Osteoblast (primary cell): ENCODE data around the gene POLR2J. TPM values are rescaled to one million over a fixed set of nuclear protein-coding genes. Genes with fewer than 3 reads are reported as not detected.
A peak's percentile ranks its signal among the peaks of the same experiment; 100 is the strongest.

Source experiments
- DNase-seq: peaks from one replicate; pipeline ENCODE4 v3.0.0; 2011; ENCODE audit warnings: low spot score, mixed read lengths; ENCODE audit not compliant: insufficient read length; ENCODE audit errors: missing footprints
- H2AFZ ChIP-seq: 2 replicates; pipeline ENCODE4 v1.6.0; 2011; ENCODE audit warnings: mild to moderate bottlenecking, low read length
- H3K27ac ChIP-seq: 2 replicates; pipeline ENCODE4 v1.5.1; 2011; ENCODE audit warnings: mild to moderate bottlenecking, low read depth, low read length, moderate library complexity
- H3K27me3 ChIP-seq: 2 replicates; pipeline ENCODE4 v1.6.0; 2012; ENCODE audit warnings: mild to moderate bottlenecking, control low read depth, inconsistent platforms, low read length, moderate library complexity; ENCODE audit not compliant: insufficient read depth
- H3K36me3 ChIP-seq: 2 replicates; pipeline ENCODE4 v1.5.1; 2011; ENCODE audit warnings: mild to moderate bottlenecking, low read length, control low read depth, moderate library complexity; ENCODE audit not compliant: insufficient read depth
- H3K4me1 ChIP-seq: 2 replicates; pipeline ENCODE4 v1.5.1; 2011; ENCODE audit warnings: mild to moderate bottlenecking, low read length, control low read depth, moderate library complexity; ENCODE audit not compliant: insufficient read depth
- H3K4me2 ChIP-seq: 2 replicates; pipeline ENCODE4 v1.6.0; 2011; ENCODE audit warnings: mild to moderate bottlenecking, low read length; ENCODE audit not compliant: insufficient read depth
- H3K4me3 ChIP-seq: fragments of 200-600 bp; sonication (generic); 3 replicates; pipeline ENCODE4 v1.5.1; 2012; ENCODE audit warnings: mild to moderate bottlenecking, low read length, inconsistent platforms; ENCODE audit not compliant: insufficient read depth
- H3K79me2 ChIP-seq: 2 replicates; pipeline ENCODE4 v1.6.0; 2012; ENCODE audit warnings: mild to moderate bottlenecking, low read length, control low read depth, inconsistent platforms; ENCODE audit not compliant: insufficient read depth
- H3K9me3 ChIP-seq: 2 replicates; pipeline ENCODE4 v1.5.1; 2011; ENCODE audit warnings: low read depth, low read length, control low read depth
- H4K20me1 ChIP-seq: 2 replicates; pipeline ENCODE4 v1.6.0; 2012; ENCODE audit warnings: mild to moderate bottlenecking, low read length, control low read depth; ENCODE audit not compliant: insufficient read depth
- total RNA-seq: library from RNA; depleted of rRNA; stranded (reverse); fragments of >200 nt; gene quantifications from 2 replicates; pipeline ENCODE4 v1.2.3, GENCODE V29; 2012
- TF ChIP-seq, protein P1 (sequence below): IDR thresholded peaks from 2 replicates; pipeline ENCODE4 v1.5.1; 2011; ENCODE audit warnings: mild to moderate bottlenecking, low read depth, low read length, moderate library complexity; ENCODE audit errors: extremely low read depth

POLR2J gene
- total RNA-seq, 1 donor, result 27.9 TPM

DNA sequence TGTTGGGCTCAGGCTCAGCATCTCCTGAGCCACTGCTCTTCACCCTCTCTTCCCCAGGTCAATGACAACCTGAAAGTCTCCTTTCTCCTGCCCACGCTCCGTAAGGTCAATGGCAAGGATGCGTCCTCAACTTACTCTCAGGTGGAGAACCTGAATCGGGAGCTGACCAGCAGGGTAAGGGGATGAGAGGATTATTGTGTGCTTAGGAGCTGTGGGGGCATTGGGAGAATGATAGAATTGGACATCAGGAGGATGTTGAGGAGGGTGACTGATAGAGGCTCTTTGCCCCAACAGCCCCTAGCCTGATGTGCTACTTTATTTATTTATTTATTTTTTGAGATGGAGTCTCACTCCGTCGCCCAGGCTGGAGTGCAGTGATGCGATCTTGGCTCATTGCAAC lies 12.6 kb downstream of the POLR2J start:
- Histone ChIP-seq H4K20me1 (peaks cover 5% of the 10 kb centered on the region), H3K27me3 (no peaks in the 10 kb centered on the region), H2AFZ (no peak overlapping the region), H3K4me1 (peaks cover 13% of the 10 kb centered on the region), H3K27ac (no peak overlapping the region), H3K9me3 (no peaks in the 10 kb centered on the region), H3K79me2 (peaks cover 36% of the 10 kb centered on the region), H3K36me3 (no peaks in the 10 kb centered on the region), H3K4me3 (peak overlapping the region; percentile 91), H3K4me2 (peak overlapping the region; percentile 86)
- peak; percentile 73 for DNase-seq
- TF ChIP-seq, protein P1, sequence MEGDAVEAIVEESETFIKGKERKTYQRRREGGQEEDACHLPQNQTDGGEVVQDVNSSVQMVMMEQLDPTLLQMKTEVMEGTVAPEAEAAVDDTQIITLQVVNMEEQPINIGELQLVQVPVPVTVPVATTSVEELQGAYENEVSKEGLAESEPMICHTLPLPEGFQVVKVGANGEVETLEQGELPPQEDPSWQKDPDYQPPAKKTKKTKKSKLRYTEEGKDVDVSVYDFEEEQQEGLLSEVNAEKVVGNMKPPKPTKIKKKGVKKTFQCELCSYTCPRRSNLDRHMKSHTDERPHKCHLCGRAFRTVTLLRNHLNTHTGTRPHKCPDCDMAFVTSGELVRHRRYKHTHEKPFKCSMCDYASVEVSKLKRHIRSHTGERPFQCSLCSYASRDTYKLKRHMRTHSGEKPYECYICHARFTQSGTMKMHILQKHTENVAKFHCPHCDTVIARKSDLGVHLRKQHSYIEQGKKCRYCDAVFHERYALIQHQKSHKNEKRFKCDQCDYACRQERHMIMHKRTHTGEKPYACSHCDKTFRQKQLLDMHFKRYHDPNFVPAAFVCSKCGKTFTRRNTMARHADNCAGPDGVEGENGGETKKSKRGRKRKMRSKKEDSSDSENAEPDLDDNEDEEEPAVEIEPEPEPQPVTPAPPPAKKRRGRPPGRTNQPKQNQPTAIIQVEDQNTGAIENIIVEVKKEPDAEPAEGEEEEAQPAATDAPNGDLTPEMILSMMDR, result no peak

DNA sequence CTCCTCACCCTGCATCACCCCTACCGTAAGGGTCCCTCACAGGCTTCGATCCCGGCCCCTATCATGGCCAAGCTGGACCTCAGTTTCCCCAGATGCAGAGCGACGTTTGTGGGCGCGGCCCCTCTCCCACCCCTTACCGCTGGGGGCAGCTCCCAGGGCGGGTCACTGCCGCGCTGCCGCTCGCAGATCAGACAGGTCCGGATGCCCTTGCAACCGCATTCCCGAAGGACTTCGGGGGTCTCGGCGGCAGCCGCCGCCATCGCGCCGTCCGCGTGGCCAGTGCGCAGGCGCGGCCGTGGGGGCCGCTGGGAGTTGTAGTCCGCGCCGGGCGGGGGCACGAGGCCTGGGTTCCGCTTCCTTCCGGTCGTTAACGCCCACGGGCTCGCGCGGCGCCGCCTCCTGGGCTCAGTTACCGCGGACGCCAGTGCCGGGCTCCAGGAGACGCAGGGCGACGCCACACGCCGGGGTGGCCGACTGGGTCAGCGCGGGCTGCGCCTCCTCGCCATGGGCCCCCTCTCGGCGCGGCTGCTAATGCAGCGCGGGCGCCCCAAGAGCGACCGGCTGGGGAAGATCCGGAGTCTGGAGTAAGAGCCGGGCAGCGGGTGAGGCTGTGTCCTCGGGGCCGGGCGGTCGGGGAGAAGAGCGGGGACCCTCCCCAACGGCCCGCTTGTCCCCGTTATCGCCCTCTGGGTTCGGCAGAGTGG lies 14.0 kb downstream of the POLR2J start, which contains the start of the genes ALKBH4 and LRWD1:
TSS of gene ALKBH4 (minus strand) at position 287 of the 704 bp plus-strand sequence. CDS start at position 260, 27 bp downstream.
TSS of gene LRWD1 (plus strand) at position 408 of the 704 bp plus-strand sequence. CDS start at position 505, 97 bp downstream.
- H4K20me1 ChIP-seq, result peaks cover 5% of the 10 kb centered on the region
- H3K36me3 ChIP-seq, result no peaks in the 10 kb centered on the region
- H3K4me1 ChIP-seq, result peaks cover 13% of the 10 kb centered on the region
- H3K9me3 ChIP-seq, result no peaks in the 10 kb centered on the region
- peak within 1 kb of the TSS; percentile 94 for H2AFZ ChIP-seq
- peaks cover 40% of the 10 kb centered on the region for H3K79me2 ChIP-seq
- H3K27ac ChIP-seq, result peak within 1 kb of the TSS; percentile 70
- TF ChIP-seq, protein P1, result no peak
- peak within 1 kb of the TSS; percentile 91 for H3K4me3 ChIP-seq
- peak within 1 kb of the TSS; percentile 86 for H3K4me2 ChIP-seq
- no peaks in the 10 kb centered on the region for H3K27me3 ChIP-seq
- DNase-seq, result peak; percentile 100

- Histone ChIP-seq H4K20me1 (peaks cover 5% of the 10 kb centered on the region), H3K4me1 (peaks cover 13% of the 10 kb centered on the region), H3K9me3 (no peaks in the 10 kb centered on the region), H3K4me2 (peak overlapping the region; percentile 86), H3K4me3 (peak overlapping the region; percentile 91), H2AFZ (peak overlapping the region; percentile 94), H3K36me3 (peaks cover 4% of the 10 kb centered on the region), H3K27ac (peak overlapping the region; percentile 70), H3K79me2 (peaks cover 40% of the 10 kb centered on the region), H3K27me3 (no peaks in the 10 kb centered on the region)
- TF ChIP-seq, protein P1, result no peak
- DNase-seq, result peak; percentile 92
Observed at GRCh38 chr7:102463841-102464576, 14.7 kb downstream of the POLR2J start.

DNA sequence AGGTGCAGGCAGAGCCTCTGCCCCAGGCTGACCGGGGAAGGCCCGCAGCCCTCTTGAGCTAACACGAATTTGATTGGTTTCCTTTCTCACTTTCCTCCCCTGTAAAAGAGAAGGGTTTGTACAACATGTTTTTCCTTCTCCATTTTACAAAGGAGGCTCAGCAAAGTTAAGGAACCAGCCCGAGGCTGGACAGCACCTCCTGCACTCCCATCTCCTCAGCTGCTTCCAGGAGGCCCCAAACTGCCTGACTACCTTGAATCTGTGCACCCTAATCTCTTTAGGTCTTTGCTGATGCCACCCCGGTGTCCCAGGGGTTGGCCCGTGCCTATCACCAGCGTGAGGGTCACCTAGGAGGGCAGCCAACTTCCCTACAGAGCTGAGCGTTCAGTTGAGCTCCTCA lies 18.3 kb downstream of the POLR2J start:
- no peak overlapping the region for H3K4me2 ChIP-seq
- H2AFZ ChIP-seq, result no peak overlapping the region
- TF ChIP-seq, protein P1, result no peak
- H3K36me3 ChIP-seq, result peaks cover 14% of the 10 kb centered on the region
- no peaks in the 10 kb centered on the region for H3K9me3 ChIP-seq
- no peak overlapping the region for H3K4me3 ChIP-seq
- peaks cover 7% of the 10 kb centered on the region for H3K4me1 ChIP-seq
- peaks cover 33% of the 10 kb centered on the region for H3K79me2 ChIP-seq
- peaks cover 9% of the 10 kb centered on the region for H4K20me1 ChIP-seq
- no peaks in the 10 kb centered on the region for H3K27me3 ChIP-seq
- H3K27ac ChIP-seq, result no peak overlapping the region
- DNase-seq, result peak; percentile 61
